ENCODE data around the gene FARP1.

DNA sequence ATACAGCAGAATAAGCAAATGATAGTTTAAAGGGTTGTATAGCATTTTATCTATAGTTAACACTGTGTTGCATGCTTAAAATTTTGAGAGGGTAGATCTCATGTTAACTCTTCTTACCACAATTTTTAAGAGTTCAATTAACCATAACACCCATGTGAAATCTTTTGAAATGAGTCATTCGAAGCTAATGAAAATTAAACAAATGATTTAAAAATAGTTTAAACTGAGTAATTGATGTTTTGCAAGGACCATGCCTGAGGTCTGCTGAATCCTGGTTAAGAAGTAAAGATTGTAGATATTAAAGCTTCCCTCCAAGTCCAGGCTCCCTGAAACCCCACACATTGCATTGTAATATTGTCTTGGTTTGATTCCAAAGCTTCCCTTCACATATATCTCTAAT, 210.9 kb downstream of the FARP1 start:
- TF ChIP-seq POLR2AphosphoS5 (IDR thresholded peaks at IDR 0.05): no peak
- TF ChIP-seq EP300 (IDR thresholded peaks at IDR 0.05): no peak
- TF ChIP-seq POLR2A (IDR thresholded peaks at IDR 0.05; ENCODE audit: low read depth): no peak

Data from esophagus muscularis mucosa (tissue), 3 donors.